GM12892 (cell line): ENCODE results near the gene C1orf105.
"Not testable (repeated sequence)": the region's sequence is repeated elsewhere in the genome, so short reads cannot be mapped to it uniquely, and the experiment has no call there.

Source experiments
- DNase-seq: peaks from one replicate; pipeline ENCODE4 v3.0.0; 2011; ENCODE audit not compliant: insufficient read length
- FAIRE-seq: peaks from 2 replicates; lab custom pipeline; 2011; peaks lifted over from hg19 to GRCh38; lab: Jason Lieb, UNC
- POLR2A ChIP-seq: IDR thresholded peaks from 2 replicates; pipeline ENCODE4 v1.6.1; 2011; ENCODE audit warnings: low read depth, low read length, control low read depth
- POLR2AphosphoS5 ChIP-seq: IDR thresholded peaks from 2 replicates; pipeline ENCODE4 v1.6.1; 2011; ENCODE audit warnings: low read depth, low read length, control low read depth
- TAF1 ChIP-seq: IDR thresholded peaks from 2 replicates; pipeline ENCODE4 v1.6.1; 2011; ENCODE audit warnings: low read depth, mild to moderate bottlenecking, control low read depth, low read length, borderline replicate concordance

C1orf105 gene

DNA sequence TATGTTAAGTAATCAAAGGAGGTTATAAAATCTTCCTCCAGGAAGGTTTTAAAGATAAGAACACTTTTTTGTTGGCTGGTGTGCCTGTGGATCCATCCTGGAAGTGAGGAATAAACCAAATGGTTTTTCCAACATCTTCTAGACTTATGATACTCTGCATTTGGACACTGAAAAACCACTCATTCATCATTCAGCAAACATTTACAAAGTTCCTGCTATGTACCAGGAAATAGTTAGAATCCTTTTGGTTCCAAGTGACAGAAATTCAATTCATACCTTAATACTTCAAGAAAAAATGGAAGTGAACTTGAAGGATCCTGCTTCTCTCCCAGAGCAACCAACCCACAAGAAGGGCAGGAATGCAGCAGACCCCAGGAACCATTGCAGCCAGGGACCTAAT lies 63.0 kb downstream of the C1orf105 start:
- no peak for FAIRE-seq
- DNase-seq: no peak
- TF ChIP-seq POLR2A (no peak), POLR2AphosphoS5 (no peak), TAF1 (no peak)

DNA sequence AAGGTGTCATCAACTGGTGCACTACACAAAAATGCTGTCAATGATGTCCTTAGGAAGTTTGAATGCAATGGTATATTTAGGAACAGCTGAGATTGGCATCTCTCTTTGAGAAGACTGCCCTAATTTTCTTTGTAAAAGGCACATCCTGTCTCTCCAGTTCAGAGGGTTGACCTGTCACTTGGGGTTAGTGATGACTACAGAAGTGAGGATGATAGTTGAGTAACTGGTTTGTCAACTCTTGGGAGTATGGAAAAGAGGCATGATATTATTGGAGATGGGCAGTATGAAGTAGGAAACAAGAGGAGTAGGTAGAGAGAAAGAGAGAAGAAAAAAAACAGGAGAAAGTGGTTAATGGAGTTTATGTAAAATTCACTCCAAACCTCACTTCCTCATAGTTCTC lies 63.8 kb downstream of the C1orf105 start:
- no peak for FAIRE-seq
- TF ChIP-seq POLR2A (no peak), POLR2AphosphoS5 (no peak), TAF1 (no peak)
- no peak for DNase-seq

- FAIRE-seq: no peak
These were observed 65.1 kb downstream of the C1orf105 start for GRCh38 chr1:172485626-172486025.

DNA sequence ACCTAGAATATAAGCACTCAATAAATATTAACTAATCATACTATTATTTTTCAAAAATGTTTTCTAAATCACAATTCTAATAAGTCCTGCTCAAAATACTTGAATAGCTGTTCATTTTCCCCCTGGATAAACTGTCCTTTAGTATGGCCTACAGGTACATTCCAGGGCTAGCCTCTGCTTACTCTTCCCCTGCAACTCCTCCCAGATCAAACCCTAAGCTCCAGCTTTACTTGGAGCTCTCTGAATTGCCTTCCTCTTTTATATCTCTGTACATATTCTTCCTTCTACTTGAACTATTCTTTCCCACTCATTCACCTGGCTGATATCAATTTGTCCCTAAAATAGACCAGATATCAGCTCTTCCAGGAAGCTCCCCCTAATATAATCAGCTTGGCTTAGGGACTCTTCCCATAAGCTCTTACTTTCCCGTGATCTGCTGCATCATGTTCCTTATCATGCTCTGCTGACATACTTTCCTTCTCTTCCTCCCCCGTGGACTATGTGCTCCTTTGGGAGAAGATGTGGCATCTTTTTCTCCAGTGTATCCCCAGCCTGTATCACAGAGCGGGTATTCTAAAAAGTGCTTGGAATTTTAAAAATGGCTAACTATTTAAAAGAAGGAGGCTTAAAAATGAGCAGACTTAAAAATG lies 66.4 kb downstream of the C1orf105 start:
- FAIRE-seq: no peak
- no peak for DNase-seq
- no peak for TF ChIP-seq TAF1
- TF ChIP-seq POLR2A: no peak
- no peak for TF ChIP-seq POLR2AphosphoS5

More at GRCh38 chr1:172485626-172486025, 65.1 kb downstream of the C1orf105 start:
- no peak for TF ChIP-seq POLR2A
- TF ChIP-seq TAF1: no peak
- TF ChIP-seq POLR2AphosphoS5: no peak
- no peak for DNase-seq

DNA sequence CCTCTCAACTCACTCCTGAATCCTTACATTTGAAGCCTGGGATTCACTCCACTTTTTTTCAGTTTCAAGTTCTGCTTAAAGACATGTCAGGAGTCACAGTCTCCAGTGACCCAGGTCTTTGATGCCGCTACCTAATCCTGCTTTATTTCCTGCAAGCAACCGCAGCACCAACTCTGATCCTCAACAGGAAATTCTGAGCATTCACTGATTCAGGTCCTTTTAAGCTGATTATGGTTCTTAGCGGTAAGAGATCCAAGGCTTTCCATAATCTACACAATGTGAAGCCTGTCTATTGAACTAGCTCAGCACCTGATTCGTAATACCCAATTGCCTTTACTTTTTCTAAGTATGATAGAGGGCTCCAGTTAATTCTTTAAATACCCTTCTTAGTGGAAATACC lies 67.1 kb downstream of the C1orf105 start:
- TF ChIP-seq TAF1 (no peak), POLR2A (no peak), POLR2AphosphoS5 (no peak)
- FAIRE-seq: no peak
- no peak for DNase-seq

- TF ChIP-seq POLR2AphosphoS5 (no peak), TAF1 (no peak), POLR2A (no peak)
- DNase-seq (no peak), FAIRE-seq (no peak)
These were observed 67.9 kb downstream of the C1orf105 start for GRCh38 chr1:172488393-172488792.

DNA sequence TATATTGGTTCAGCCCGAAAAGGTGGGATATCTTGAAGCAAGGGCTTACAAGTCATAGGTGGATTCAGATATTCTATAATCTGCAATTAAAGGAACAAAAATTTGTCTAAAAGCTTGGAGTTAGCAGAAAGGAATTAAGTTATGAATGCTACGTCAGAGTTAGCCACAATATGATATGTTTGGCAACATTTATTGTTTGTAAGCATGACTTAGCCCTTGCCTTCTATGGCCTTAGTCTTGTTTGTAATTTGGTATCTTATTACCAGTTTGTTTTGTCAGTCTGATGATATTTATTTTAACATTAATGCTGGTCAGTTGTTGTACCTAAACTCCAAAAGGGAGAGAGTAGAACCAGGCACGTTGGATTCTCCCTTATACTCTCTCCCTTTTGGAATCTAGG lies 69.4 kb downstream of the C1orf105 start:
- TF ChIP-seq POLR2AphosphoS5 (no peak), POLR2A (no peak), TAF1 (no peak)
- no peak for DNase-seq
- FAIRE-seq: no peak

DNA sequence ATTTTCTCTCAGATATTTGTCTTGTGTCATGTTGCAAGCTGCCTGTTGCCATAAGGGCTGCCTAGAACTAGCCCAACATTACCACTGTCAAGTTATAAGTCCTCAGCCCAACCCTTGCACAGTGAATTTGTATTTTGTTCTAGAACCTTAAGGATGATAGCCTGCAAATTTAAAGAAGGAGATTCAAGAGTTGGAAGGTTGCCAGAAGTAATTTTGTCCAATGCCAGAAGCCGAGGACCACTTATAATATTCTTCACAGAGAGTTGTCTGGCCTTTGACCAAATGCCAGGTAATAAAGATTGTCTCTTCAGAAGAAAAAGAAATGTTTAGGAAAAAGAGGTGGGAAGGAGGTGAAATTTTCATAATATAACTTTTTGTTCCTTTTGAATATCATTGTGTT lies 71.9 kb downstream of the C1orf105 start:
- DNase-seq: no peak
- no peak for FAIRE-seq
- no peak for TF ChIP-seq POLR2A
- no peak for TF ChIP-seq POLR2AphosphoS5
- TF ChIP-seq TAF1: no peak

- TF ChIP-seq TAF1 (no peak), POLR2A (no peak), POLR2AphosphoS5 (no peak)
- FAIRE-seq (no peak), DNase-seq (no peak)
These were observed 73.7 kb downstream of the C1orf105 start for GRCh38 chr1:172494166-172494565.

- not testable (repeated sequence) for DNase-seq, FAIRE-seq
These were observed 75.6 kb downstream of the C1orf105 start for GRCh38 chr1:172496127-172496526.

DNA sequence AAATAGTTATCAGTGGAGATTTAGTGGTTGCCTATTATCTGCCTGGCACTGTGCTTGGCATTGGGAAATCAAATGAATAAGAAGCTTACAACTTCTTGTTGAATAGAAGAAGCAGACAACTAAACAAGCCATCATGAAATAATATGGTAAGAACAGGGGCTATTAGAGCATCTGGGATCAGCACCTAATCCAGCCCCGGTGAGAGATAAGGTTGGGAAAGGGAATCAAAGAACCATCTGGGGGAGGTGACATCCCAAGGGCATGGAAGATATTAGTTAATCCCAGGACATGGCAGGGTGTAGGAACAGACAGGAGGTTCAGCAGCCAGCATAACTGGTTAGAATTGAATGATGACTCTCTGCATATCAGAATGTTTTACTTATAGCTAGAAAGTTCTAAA lies 76.2 kb downstream of the C1orf105 start:
- TF ChIP-seq POLR2AphosphoS5: no peak
- no peak for TF ChIP-seq POLR2A
- TF ChIP-seq TAF1: no peak
- FAIRE-seq (no peak), DNase-seq (no peak)

DNA sequence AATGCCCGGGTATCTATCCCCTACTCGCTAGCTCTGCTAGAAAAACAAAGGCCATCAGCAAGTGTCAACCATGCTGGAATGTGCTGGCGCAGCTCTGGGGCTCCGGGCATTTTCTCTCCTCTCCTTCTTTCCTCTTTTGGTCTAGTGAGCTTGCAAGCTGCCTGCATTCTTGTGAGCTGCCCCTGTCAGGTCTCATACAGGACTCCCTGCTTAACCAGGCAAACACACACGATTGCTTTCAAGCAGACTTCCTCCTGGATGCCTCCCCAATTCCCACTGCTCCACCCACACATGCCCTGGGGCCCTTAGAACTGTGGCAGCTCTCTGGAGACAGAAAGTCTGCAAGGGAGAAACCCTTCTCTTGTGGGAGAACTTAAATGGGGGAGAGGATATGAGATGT lies 76.7 kb downstream of the C1orf105 start:
- TF ChIP-seq TAF1 (no peak), POLR2AphosphoS5 (no peak), POLR2A (no peak)
- no peak for DNase-seq
- no peak for FAIRE-seq
